NCI-H526 treated with DMSO at 0.1 percent for 48 hours (cell line): ENCODE data around the gene KRAS.

Experiments used
- DNase-seq: peaks from one replicate; lab custom pipeline; 2025; lab: John Stamatoyannopoulos, UW

The KRAS gene

DNA sequence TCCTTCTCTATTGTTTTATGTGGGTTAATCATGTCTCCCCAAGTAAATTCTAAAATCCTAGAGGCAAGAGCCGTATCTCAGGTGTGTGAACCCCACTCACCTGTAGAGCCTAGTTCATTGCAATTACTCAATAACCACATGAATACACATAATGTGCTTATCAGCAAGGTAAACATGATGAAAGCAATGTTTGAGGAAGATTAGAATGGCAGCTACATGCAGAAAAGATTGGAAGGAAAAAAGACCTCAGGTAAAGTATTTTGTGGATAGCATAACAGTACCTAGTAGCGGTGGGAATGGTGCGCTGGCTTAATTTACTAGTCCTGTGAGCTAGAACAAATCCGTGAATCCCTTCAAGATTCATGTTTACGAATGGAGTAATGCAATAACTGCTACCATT lies 5.3 kb upstream of the KRAS start:
- DNase-seq, result no peak

- no peak for DNase-seq
These were observed 3.6 kb upstream of the KRAS start for GRCh38 chr12:25254271-25254880.

- no peak for DNase-seq
These were observed 2.8 kb upstream of the KRAS start for GRCh38 chr12:25253371-25254068.

GRCh38 chr12:25252946-25253345 lies 2.2 kb upstream of the KRAS start:
- DNase-seq, result no peak

- DNase-seq, result no peak
These were observed 1.0 kb upstream of the KRAS start for GRCh38 chr12:25251769-25252168.

GRCh38 chr12:25249931-25250738 lies 594 bp downstream of the KRAS start:
- DNase-seq, result peak; percentile 27

- no peak for DNase-seq
These were observed 2.0 kb downstream of the KRAS start for GRCh38 chr12:25248732-25249131.

GRCh38 chr12:25248137-25248536 lies 2.6 kb downstream of the KRAS start:
- no peak for DNase-seq

DNA sequence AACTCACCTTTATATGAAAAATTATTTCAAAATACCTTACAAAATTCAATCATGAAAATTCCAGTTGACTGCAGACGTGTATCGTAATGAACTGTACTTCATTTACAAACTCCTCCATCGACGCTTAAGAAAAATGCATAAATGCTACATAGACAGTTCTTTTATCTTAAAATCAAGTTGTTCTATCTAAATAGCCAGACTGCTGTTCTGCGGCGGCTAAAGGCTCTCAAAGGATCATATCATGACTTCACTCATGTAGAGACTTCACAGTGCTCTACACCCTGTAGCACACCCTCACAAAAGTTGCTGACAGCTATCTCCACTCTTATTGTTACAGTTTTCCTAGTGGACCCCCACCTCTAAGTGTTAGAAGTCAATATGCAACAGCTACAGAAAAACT lies 5.2 kb downstream of the KRAS start:
- DNase-seq, result no peak

- DNase-seq, result no peak
These were observed 7.1 kb downstream of the KRAS start for GRCh38 chr12:25243680-25243990.

- no peak for DNase-seq
These were observed 7.6 kb downstream of the KRAS start for GRCh38 chr12:25242981-25243679.

DNA sequence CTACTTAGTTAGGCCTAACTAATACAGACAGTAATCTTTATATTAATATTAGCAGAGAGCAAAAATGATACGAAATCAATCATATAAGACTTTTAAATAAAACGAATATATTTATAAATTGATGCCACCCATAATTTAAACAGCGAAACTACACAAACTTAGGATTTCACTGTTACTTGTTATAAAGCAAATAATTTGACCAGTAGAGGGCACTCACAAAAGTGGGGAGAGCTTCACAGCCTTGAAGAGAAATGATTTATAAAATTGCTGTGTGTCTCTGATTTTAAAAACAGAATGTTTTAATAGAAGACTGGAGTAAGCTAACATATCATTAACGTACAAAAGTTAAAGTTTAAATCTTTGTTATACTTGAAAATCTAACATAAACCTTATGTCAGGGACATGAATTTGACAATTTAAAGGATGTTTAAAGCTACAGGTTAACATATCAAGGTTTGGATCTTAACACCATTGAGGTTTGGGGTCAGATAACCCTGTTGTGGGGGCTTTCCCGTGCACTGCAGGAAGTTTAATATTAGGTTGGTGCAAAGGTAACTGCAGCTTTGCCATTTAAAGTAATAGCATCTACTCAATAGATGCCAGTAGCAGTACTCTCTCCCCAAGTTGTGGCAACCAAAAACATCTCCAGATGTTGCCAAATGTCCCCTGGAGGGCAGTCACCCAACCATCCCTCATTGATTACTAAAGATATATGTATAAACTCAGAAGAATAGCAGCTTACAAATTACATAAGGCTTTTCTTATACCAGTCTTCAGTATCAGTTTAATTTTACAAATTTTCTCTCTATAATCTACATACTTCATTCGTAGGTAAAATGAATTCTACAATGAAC lies 9.3 kb downstream of the KRAS start:
- DNase-seq, result peak; percentile 8

DNA sequence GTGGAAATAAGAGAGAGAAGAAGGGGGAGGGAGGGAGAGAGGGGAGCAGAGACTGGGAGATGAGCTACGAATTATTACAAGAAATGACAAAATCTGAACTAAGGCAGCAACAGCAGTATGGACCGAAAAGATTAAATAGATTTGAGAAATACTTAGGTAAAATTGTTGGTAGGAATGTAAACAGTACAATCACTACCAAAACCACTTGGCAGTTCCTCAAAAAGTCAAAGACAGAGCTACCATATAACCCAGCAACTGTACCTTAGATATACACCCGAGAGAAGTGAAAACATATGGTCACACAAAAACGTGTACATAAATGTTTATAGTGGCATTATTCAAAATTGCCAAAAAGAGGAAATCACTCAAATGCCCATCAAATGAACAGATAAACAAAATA lies 14.1 kb downstream of the KRAS start:
- DNase-seq, result no peak

DNA sequence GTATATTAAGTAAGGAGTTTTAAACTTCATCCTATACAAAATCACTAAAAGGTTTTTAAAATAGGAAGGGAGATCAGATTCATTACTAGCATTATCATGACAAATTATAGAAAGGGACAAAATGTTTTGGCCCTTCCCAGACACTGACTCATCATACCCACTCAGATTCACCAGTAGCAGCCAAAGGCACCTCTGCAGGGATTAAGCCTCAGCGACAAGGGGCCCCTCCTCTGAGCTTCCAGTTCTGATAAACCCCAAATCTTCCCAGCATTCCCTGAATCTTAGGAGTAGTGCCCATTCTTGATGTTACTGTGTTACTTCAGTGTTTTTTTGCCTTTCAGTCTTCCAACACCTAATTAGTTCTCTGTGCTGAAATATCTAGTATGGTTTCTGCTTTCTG lies 14.5 kb downstream of the KRAS start:
- DNase-seq, result no peak

GRCh38 chr12:25213338-25213737 lies 37.4 kb downstream of the KRAS start:
- no peak for DNase-seq

- no peak for DNase-seq
These were observed 42.2 kb downstream of the KRAS start for GRCh38 chr12:25208554-25208953.

DNA sequence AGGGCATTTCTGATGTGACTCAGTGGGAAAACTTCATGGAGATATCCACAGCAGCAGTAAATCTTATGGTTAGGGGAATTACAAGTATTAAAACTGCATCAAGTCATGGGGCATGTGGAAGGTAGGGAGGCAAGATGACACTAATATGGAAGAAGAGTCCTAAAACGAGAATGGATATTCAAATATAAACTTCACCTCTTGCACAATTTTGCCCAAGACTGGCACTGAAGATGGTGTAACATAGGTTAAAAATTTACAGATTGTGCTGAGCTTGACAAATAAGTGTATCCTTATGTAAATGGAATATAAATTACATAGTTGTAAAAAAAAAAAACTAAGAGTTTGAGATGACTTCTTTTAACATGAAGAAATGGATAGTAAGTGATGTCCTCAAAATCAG lies 42.9 kb downstream of the KRAS start:
- no peak for DNase-seq

DNA sequence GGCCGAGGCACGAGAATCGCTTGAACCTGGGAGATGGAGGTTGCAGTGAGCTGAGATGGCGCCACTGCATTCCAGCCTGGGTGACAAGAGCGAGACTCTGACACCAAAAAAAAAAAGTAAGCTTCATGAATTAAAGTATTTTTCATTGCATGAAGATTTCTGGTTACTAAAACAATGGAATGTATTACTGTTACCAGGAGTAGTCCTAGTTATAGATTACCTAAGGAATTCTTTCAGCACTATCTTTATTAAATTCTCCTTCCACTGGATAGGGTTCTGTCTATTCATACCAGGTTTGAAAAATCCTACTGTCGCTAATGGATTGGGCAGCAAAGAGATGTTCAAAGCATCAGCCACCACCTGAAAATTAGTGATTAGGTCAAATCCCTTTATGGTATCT lies 43.3 kb downstream of the KRAS start:
- DNase-seq, result no peak

DNA sequence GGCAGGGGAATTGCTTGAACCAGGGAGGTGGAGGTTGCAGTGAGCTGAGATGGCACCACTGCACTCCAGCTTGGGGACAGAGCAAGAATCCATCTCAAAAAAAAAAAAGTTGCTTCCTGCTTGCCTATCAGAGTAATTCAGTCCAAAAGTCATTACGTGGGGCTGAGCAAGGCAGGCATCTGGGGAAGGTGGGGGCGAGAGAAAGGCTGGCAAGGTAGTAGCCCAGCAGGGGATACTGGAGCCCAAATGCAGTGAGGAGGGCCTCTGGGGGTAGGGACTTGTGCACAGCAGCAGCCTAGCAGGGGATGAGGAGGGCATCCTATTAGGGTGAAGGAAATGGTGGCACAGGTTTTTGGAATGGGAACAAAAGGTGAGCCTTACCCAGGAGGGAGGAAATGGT lies 48.6 kb downstream of the KRAS start:
- DNase-seq, result no peak

- DNase-seq, result no peak
These were observed 50.0 kb downstream of the KRAS start for GRCh38 chr12:25200703-25201102.

- DNase-seq, result no peak
These were observed 53.1 kb downstream of the KRAS start for GRCh38 chr12:25197608-25198007.
